Thyroid gland (tissue), 4 donors: ENCODE results near the gene TMEM139.

Source experiments
- CTCF ChIP-seq, 6 experiments: fragments of 200-600 bp in 3 of 6; fragments of 450-650 bp in 3 of 6; sonication (generic) in 3 of 6; IDR thresholded peaks; one replicate each; pipeline ENCODE4 v1.5.1; 2016 to 2019; ENCODE audit warnings: antibody characterized with exemption in 6 of 6, mild to moderate bottlenecking in 2 of 6, inconsistent platforms in 1 of 6, moderate library complexity in 1 of 6
- POLR2A ChIP-seq, 2 donors: fragments of 450-650 bp; IDR thresholded peaks; one replicate each; pipeline ENCODE4 v1.6.1; 2017; ENCODE audit warnings: antibody characterized with exemption in 2 of 2, mild to moderate bottlenecking in 2 of 2, moderate library complexity in 1 of 2

- TF ChIP-seq CTCF (IDR thresholded peaks at IDR 0.05), result no peak
- TF ChIP-seq POLR2A (IDR thresholded peaks at IDR 0.05), result no peak
Observed at GRCh38 chr7:143247372-143247771, 37.4 kb upstream of the TMEM139 start.
